DND-41 (cell line): Measurements from ENCODE around the gene CBY2.

Experiments used
- EZH2 ChIP-seq: IDR thresholded peaks from 3 replicates; pipeline ENCODE4 v1.6.1; 2012; ENCODE audit warnings: borderline replicate concordance, low read depth, mild to moderate bottlenecking, moderate library complexity, low read length, inconsistent platforms; ENCODE audit not compliant: severe bottlenecking
- TF ChIP-seq, protein P1 (sequence below): IDR thresholded peaks from 2 replicates; pipeline ENCODE4 v1.5.1; 2012; ENCODE audit warnings: borderline replicate concordance, low read length, moderate library complexity, mild to moderate bottlenecking; ENCODE audit not compliant: poor library complexity, severe bottlenecking; ENCODE audit errors: extremely low read depth

DNA sequence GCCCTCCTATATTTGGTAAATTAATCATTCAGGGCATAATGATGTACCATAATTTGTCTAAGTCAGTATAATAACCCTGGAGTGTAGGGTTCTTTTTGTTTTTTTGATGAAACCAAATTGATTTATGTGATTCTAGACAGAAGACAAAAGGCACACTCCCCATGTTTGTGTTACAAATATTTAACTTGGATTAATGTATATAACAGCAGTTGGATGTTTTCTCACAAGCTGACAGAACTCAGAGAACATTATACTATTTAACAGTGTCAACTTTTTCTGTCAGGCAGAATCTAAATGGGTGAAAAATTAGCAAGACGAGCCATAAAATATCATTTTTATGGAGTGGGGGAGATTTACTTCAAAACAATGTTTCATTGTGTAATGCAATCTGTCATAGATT lies 15.2 kb downstream of the CBY2 start:
- TF ChIP-seq, protein P1, sequence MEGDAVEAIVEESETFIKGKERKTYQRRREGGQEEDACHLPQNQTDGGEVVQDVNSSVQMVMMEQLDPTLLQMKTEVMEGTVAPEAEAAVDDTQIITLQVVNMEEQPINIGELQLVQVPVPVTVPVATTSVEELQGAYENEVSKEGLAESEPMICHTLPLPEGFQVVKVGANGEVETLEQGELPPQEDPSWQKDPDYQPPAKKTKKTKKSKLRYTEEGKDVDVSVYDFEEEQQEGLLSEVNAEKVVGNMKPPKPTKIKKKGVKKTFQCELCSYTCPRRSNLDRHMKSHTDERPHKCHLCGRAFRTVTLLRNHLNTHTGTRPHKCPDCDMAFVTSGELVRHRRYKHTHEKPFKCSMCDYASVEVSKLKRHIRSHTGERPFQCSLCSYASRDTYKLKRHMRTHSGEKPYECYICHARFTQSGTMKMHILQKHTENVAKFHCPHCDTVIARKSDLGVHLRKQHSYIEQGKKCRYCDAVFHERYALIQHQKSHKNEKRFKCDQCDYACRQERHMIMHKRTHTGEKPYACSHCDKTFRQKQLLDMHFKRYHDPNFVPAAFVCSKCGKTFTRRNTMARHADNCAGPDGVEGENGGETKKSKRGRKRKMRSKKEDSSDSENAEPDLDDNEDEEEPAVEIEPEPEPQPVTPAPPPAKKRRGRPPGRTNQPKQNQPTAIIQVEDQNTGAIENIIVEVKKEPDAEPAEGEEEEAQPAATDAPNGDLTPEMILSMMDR = no peak
- TF ChIP-seq EZH2 = no peak
